ENCODE data around the gene TMPRSS11D.

The TMPRSS11D gene

DNA sequence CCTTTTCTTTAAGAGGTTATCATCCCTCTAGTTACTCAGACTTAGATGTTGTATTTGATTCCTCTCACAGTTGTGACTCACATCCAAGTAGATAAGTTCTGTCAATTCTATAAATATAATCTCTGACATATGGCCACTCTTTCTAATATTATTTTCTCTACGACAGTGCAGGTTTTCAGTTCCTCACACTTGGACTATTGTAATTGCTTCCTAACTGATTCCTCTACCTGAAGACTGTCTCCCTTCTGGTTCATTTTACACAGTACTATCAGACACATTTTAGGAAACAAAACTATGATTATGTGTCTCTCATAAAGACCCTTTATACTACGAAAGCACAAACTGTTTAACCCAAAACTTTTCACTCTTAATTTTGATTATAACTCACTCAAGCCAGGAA is 98.3 kb downstream of the TMPRSS11D start:
- no peak overlapping the region for H3K4me3 Mint-ChIP-seq
- H3K27ac Mint-ChIP-seq, result no peak overlapping the region
- H3K4me1 Mint-ChIP-seq, result peaks cover 7% of the 10 kb centered on the region
- no peaks in the 10 kb centered on the region for H3K36me3 Mint-ChIP-seq (ENCODE audit: low read depth)
- no peaks in the 10 kb centered on the region for H3K27me3 Mint-ChIP-seq (ENCODE audit: low read depth)
- TF ChIP-seq, protein P1, sequence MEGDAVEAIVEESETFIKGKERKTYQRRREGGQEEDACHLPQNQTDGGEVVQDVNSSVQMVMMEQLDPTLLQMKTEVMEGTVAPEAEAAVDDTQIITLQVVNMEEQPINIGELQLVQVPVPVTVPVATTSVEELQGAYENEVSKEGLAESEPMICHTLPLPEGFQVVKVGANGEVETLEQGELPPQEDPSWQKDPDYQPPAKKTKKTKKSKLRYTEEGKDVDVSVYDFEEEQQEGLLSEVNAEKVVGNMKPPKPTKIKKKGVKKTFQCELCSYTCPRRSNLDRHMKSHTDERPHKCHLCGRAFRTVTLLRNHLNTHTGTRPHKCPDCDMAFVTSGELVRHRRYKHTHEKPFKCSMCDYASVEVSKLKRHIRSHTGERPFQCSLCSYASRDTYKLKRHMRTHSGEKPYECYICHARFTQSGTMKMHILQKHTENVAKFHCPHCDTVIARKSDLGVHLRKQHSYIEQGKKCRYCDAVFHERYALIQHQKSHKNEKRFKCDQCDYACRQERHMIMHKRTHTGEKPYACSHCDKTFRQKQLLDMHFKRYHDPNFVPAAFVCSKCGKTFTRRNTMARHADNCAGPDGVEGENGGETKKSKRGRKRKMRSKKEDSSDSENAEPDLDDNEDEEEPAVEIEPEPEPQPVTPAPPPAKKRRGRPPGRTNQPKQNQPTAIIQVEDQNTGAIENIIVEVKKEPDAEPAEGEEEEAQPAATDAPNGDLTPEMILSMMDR (IDR thresholded peaks at IDR 0.05; ENCODE audit: unreplicated experiment in 3 of 3), result no peak
- H3K9me3 Mint-ChIP-seq, result no peaks in the 10 kb centered on the region

DNA sequence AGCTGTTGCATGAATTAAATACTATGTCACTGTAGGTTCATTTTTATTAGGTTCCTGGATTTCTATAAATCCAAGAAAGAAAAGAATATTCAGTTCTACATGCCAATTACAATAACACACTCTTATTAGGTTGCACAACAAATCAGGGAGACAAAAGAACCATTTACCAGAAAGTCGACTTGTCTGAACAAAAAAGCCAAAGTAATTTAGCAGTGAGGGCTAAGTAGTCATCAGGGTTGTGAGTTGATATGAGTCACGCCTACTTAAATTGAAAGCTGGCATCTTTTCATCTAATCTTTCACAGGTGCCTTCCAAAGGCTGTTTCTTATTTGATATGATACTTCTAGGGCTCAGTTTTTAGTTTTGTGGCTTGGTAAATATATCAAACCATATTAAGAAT is 104.2 kb downstream of the TMPRSS11D start:
- Mint-ChIP-seq H3K27ac (no peak overlapping the region), H3K27me3 (ENCODE audit: low read depth) (no peaks in the 10 kb centered on the region), H3K9me3 (no peaks in the 10 kb centered on the region), H3K4me3 (no peak overlapping the region), H3K4me1 (peaks cover 6% of the 10 kb centered on the region), H3K36me3 (ENCODE audit: low read depth) (no peaks in the 10 kb centered on the region)
- TF ChIP-seq, protein P1 (IDR thresholded peaks at IDR 0.05; ENCODE audit: unreplicated experiment in 3 of 3), result no peak

DNA sequence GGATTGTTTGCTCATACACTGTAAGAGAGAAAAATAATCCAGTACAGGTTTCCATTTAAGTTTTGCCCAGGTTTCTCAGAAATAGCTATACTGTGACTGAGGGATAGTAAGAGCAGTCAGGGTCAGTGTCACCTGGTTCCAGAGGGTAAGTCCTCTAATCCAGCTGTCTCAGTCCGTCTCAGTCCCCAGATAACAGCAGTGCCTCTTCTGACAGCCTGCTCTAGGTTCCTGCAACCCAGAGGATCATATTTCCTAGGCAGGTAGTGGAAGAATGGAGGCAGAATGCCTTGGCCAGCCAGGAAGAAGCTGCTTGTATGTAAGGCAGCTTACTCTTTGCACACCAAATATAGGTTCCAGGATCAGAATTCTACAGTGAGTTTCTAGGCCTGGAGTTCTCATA is 107.1 kb downstream of the TMPRSS11D start:
- Mint-ChIP-seq H3K9me3 (no peaks in the 10 kb centered on the region), H3K4me1 (peaks cover 6% of the 10 kb centered on the region), H3K36me3 (ENCODE audit: low read depth) (no peaks in the 10 kb centered on the region), H3K4me3 (no peak overlapping the region), H3K27ac (no peak overlapping the region), H3K27me3 (ENCODE audit: low read depth) (no peaks in the 10 kb centered on the region)
- TF ChIP-seq, protein P1 (IDR thresholded peaks at IDR 0.05; ENCODE audit: unreplicated experiment in 3 of 3), result no peak

Measured in nephron (organoid).